Esophagus muscularis mucosa (tissue), 4 donors: Measurements from ENCODE around the gene CCNYL1.

ENCODE experiments used
- EP300 ChIP-seq: sonication (generic); formaldehyde crosslinking; IDR thresholded peaks from one replicate; pipeline ENCODE4 v1.6.1; 2017; ENCODE audit warnings: antibody characterized with exemption
- POLR2A ChIP-seq: fragments of 450-650 bp; IDR thresholded peaks from one replicate; pipeline ENCODE4 v1.6.1; 2017; ENCODE audit warnings: antibody characterized with exemption, moderate library complexity, mild to moderate bottlenecking, low read depth
- POLR2AphosphoS5 ChIP-seq, 2 donors: sonication (generic); formaldehyde crosslinking; IDR thresholded peaks; one replicate each; pipeline ENCODE4 v1.6.1; 2017; ENCODE audit warnings: antibody characterized with exemption in 2 of 2
- TF ChIP-seq, protein P1 (sequence below), 3 experiments: fragments of 200-600 bp in 2 of 3; fragments of 450-650 bp in 1 of 3; sonication (generic) in 2 of 3; IDR thresholded peaks; one replicate each; pipeline ENCODE4 v1.5.1; 2017 to 2019; ENCODE audit warnings: antibody characterized with exemption in 3 of 3, mild to moderate bottlenecking in 2 of 3, moderate library complexity in 1 of 3

DNA sequence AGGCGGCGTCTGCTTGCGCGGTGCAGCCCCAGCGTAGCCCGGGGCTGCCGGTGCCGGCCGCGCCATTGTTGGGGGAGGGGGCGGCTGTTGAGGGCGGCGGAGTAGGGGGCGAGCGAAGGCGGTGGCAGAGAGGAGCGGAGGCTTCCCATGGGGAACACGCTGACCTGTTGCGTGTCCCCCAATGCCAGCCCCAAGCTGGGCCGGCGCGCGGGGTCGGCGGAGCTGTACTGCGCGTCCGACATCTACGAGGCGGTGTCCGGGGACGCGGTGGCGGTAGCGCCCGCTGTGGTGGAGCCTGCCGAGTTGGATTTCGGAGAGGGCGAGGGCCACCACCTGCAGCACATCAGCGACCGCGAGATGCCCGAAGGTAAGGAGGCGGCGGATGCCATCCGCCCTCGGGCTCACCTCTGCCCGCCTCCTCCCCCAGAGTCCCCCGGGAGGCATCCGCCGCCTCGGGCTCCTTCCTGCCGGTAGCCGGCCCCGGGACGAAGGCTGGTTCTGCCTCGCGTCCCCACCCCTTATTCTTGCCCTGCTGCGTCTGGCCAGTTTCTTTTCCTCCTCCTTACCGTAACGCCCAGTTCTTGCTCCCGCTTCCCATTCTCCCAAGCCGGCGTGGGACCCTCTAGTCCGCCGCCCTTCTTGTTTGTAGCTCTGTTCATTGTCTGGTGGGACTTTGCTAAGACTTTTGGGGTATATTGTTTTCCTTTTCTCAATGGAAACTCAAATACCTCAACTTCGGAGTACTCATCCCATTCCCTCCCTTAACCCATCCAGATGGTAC is 500 bp downstream of the CCNYL1 start:
- TF ChIP-seq, protein P1, sequence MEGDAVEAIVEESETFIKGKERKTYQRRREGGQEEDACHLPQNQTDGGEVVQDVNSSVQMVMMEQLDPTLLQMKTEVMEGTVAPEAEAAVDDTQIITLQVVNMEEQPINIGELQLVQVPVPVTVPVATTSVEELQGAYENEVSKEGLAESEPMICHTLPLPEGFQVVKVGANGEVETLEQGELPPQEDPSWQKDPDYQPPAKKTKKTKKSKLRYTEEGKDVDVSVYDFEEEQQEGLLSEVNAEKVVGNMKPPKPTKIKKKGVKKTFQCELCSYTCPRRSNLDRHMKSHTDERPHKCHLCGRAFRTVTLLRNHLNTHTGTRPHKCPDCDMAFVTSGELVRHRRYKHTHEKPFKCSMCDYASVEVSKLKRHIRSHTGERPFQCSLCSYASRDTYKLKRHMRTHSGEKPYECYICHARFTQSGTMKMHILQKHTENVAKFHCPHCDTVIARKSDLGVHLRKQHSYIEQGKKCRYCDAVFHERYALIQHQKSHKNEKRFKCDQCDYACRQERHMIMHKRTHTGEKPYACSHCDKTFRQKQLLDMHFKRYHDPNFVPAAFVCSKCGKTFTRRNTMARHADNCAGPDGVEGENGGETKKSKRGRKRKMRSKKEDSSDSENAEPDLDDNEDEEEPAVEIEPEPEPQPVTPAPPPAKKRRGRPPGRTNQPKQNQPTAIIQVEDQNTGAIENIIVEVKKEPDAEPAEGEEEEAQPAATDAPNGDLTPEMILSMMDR (IDR thresholded peaks at IDR 0.05), result no peak
- no peak for TF ChIP-seq POLR2A
- TF ChIP-seq EP300, result no peak
- peak; percentile 27 to 35 for TF ChIP-seq POLR2AphosphoS5 (IDR thresholded peaks at IDR 0.05)
